ENCODE results near the gene C16orf46.

- TF ChIP-seq CTCF (IDR thresholded peaks at IDR 0.05; ENCODE audit: low read depth, low read length, missing input control) (no peak), JUND (IDR thresholded peaks at IDR 0.05) (no peak), MAX (IDR thresholded peaks at IDR 0.05) (no peak), RAD21 (IDR thresholded peaks at IDR 0.05) (no peak), REST (IDR thresholded peaks at IDR 0.05) (no peak), TAF1 (conservative IDR thresholded peaks at IDR 0.05) (no peak), GABPA (IDR thresholded peaks at IDR 0.05 in 1 of 2, conservative IDR thresholded peaks at IDR 0.05 in 1 of 2) (no peak), YY1 (IDR thresholded peaks at IDR 0.05) (no peak), EGR1 (IDR thresholded peaks at IDR 0.05; ENCODE audit: low read depth in 2 of 2) (no peak), ATF3 (IDR thresholded peaks at IDR 0.05) (no peak)
Measured at GRCh38 chr16:81076566-81077075, 417 bp downstream of the C16orf46 start.

Data from liver (tissue), 3 donors.